ENCODE data around the gene DLEU7. TPM values are rescaled to one million over a fixed set of nuclear protein-coding genes. Genes with fewer than 3 reads are reported as not detected.
A peak's percentile ranks its signal among the peaks of the same experiment; 100 is the strongest.

Gene DLEU7
- total RNA-seq, 1 donor: not detected

GRCh38 chr13:50882816-50883435 lies 39.4 kb upstream of the DLEU7 start:
- Histone ChIP-seq H3K4me1 (ENCODE audit: insufficient read depth, low read length) (no peaks in the 10 kb centered on the region), H3K36me3 (ENCODE audit: insufficient read depth, low read length) (no peaks in the 10 kb centered on the region), H3K27ac (ENCODE audit: low read depth, low read length) (no peak overlapping the region), H3K4me3 (ENCODE audit: insufficient read depth, low read length) (no peak overlapping the region), H3K4me2 (ENCODE audit: insufficient read depth, low read length) (no peak overlapping the region), H3K9me3 (ENCODE audit: low read depth, low read length) (no peaks in the 10 kb centered on the region), H4K20me1 (ENCODE audit: insufficient read depth, low read length) (no peaks in the 10 kb centered on the region), H2AFZ (ENCODE audit: low read length) (no peak overlapping the region), H3K27me3 (ENCODE audit: insufficient read depth, low read length) (no peaks in the 10 kb centered on the region), H3K79me2 (ENCODE audit: insufficient read depth, low read length) (no peaks in the 10 kb centered on the region)
- no peak for TF ChIP-seq CTCF (IDR thresholded peaks at IDR 0.05; ENCODE audit: extremely low read depth, low read depth, low read length)
- no peak for DNase-seq (ENCODE audit: insufficient read length, low spot score, missing footprints)

- Histone ChIP-seq H2AFZ (ENCODE audit: low read length) (no peak overlapping the region), H3K4me3 (ENCODE audit: insufficient read depth, low read length) (no peak overlapping the region), H3K79me2 (ENCODE audit: insufficient read depth, low read length) (no peaks in the 10 kb centered on the region), H4K20me1 (ENCODE audit: insufficient read depth, low read length) (no peaks in the 10 kb centered on the region), H3K27me3 (ENCODE audit: insufficient read depth, low read length) (no peaks in the 10 kb centered on the region), H3K27ac (ENCODE audit: low read depth, low read length) (no peak overlapping the region), H3K4me2 (ENCODE audit: insufficient read depth, low read length) (no peak overlapping the region), H3K9me3 (ENCODE audit: low read depth, low read length) (no peaks in the 10 kb centered on the region), H3K4me1 (ENCODE audit: insufficient read depth, low read length) (no peaks in the 10 kb centered on the region), H3K36me3 (ENCODE audit: insufficient read depth, low read length) (no peaks in the 10 kb centered on the region)
- peak; percentile 4 for DNase-seq (ENCODE audit: insufficient read length, low spot score, missing footprints)
- no peak for TF ChIP-seq CTCF (IDR thresholded peaks at IDR 0.05; ENCODE audit: extremely low read depth, low read depth, low read length)
These were observed 30.5 kb upstream of the DLEU7 start for GRCh38 chr13:50873991-50874390.

DNA sequence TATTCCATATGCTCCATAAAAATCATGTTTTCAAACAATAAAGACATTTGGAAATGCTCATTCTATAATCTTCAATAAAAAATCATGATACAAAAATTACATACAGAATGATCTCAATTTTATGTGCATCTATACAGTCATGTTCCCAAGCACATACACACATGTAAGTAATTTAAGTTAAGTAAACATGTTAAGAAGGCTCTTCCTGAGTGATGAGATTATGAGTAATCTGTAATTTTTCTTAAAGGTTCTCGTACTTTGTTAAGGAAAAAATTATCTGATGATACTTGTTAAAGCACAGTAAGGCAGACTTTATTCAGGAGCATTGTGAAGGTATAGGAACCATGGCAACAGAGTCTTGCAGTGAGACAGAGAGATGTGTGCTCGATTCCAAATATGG lies 30.0 kb upstream of the DLEU7 start:
- no peak for DNase-seq (ENCODE audit: insufficient read length, low spot score, missing footprints)
- Histone ChIP-seq H3K4me3 (ENCODE audit: insufficient read depth, low read length) (no peak overlapping the region), H3K4me2 (ENCODE audit: insufficient read depth, low read length) (no peak overlapping the region), H3K4me1 (ENCODE audit: insufficient read depth, low read length) (no peaks in the 10 kb centered on the region), H3K79me2 (ENCODE audit: insufficient read depth, low read length) (no peaks in the 10 kb centered on the region), H3K27me3 (ENCODE audit: insufficient read depth, low read length) (no peaks in the 10 kb centered on the region), H2AFZ (ENCODE audit: low read length) (no peak overlapping the region), H4K20me1 (ENCODE audit: insufficient read depth, low read length) (no peaks in the 10 kb centered on the region), H3K9me3 (ENCODE audit: low read depth, low read length) (no peaks in the 10 kb centered on the region), H3K36me3 (ENCODE audit: insufficient read depth, low read length) (no peaks in the 10 kb centered on the region), H3K27ac (ENCODE audit: low read depth, low read length) (no peak overlapping the region)
- no peak for TF ChIP-seq CTCF (IDR thresholded peaks at IDR 0.05; ENCODE audit: extremely low read depth, low read depth, low read length)

- Histone ChIP-seq H3K4me2 (ENCODE audit: insufficient read depth, low read length) (no peak overlapping the region), H3K27me3 (ENCODE audit: insufficient read depth, low read length) (peaks cover 4% of the 10 kb centered on the region), H2AFZ (ENCODE audit: low read length) (no peak overlapping the region)
These were observed 27.9 kb upstream of the DLEU7 start for GRCh38 chr13:50871405-50871804.

More at GRCh38 chr13:50871405-50871804, 27.9 kb upstream of the DLEU7 start:
- Histone ChIP-seq H3K36me3 (ENCODE audit: insufficient read depth, low read length) (no peaks in the 10 kb centered on the region), H3K4me1 (ENCODE audit: insufficient read depth, low read length) (no peaks in the 10 kb centered on the region), H3K4me3 (ENCODE audit: insufficient read depth, low read length) (no peak overlapping the region), H3K9me3 (ENCODE audit: low read depth, low read length) (no peaks in the 10 kb centered on the region), H3K27ac (ENCODE audit: low read depth, low read length) (no peak overlapping the region), H4K20me1 (ENCODE audit: insufficient read depth, low read length) (no peaks in the 10 kb centered on the region), H3K79me2 (ENCODE audit: insufficient read depth, low read length) (no peaks in the 10 kb centered on the region)
- no peak for TF ChIP-seq CTCF (IDR thresholded peaks at IDR 0.05; ENCODE audit: extremely low read depth, low read depth, low read length)
- peak; percentile 9 for DNase-seq (ENCODE audit: insufficient read length, low spot score, missing footprints)

Data from osteoblast (primary cell).